GM12874 (cell line): ENCODE measurements around the gene ADSS1.
A peak's percentile ranks its signal among the peaks of the same experiment; 100 is the strongest.

Experiments used
- CTCF ChIP-seq: IDR thresholded peaks from 2 replicates; pipeline ENCODE4 v1.5.1; 2011; ENCODE audit warnings: low read depth, mild to moderate bottlenecking, control low read depth, low read length, moderate library complexity; ENCODE audit not compliant: insufficient read depth

The ADSS1 gene

GRCh38 chr14:104758981-104759969 is 35.2 kb downstream of the ADSS1 start:
- no peak for TF ChIP-seq CTCF

GRCh38 chr14:104765517-104765916 is 41.5 kb downstream of the ADSS1 start:
- TF ChIP-seq CTCF: no peak

DNA sequence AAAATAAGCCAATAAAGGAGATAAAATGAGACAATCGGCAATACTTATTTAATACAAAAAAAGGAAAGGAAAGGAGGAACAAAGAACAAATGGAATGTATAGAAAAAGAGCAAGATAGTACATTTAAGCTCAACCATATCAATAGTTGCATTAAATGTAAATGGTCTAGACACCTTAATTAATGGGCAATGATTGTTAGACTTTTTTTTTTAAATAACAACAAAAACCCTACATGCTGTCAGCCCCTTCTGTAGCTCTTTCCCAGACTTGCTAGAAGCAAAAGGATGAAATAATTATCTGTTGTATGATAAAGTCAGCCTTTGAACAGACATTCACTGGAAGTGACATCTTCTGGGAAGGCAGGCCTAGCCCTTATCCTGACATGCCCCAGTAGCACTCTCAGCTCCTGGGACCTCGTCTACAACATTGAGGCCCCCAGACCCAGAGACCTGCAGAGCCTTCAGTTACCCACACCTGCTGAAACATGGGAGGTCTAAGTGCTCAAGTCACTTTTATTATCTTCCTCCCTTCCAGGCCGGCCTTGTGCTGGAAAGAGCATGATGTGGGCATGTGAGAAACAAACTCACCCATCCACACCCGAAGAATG is 42.3 kb downstream of the ADSS1 start:
- TF ChIP-seq CTCF: no peak

DNA sequence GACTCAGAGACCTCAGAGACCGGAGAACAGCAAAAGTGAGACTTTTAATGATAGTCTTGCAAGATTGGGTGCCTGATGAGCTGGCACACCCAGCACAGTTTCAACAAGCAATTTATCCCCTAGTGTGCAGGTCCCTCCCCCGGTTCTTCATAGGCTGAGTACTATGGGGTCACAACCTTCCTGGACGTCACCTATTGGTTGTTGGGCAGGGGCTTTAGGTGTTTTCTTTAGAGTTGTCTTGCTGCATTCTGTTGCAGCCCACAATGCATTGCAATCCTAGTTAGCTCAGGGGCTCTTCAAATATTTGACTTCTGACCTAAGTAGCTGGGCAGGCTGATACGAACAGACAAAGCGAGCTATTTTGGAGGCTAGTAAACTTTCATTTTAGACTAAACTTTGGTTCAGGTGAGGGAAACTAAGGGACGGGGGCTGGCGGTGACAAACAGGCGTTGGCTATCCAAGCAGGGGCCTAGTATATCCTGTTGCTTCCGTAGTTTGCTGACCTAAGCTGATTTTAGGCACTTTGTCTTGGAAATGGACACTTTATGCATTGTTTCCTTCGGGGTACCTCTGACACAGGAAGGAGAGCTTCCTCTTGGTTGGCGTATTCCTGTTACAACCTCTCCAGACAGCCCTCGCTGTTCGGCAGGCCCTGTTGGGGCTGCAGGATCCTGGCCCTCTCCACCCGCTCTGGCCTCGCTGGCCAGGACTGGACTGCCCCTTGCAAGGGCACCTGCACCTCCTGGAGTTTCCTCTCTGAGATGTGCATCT is 43.0 kb downstream of the ADSS1 start:
- no peak for TF ChIP-seq CTCF

DNA sequence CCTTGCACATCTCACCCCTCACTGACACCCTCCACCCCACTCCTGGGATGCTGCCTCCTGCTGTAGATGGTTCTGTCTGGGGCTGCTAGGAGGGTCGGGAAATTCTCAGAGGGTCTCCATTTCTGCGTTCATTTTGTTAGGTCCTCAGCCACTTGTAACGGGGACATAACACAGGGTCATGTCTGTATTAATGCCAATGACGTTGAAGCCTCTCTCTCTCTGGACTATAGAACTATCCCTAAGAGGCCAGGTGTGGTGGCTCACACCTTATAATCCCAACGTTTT is 43.5 kb downstream of the ADSS1 start:
- TF ChIP-seq CTCF: no peak

DNA sequence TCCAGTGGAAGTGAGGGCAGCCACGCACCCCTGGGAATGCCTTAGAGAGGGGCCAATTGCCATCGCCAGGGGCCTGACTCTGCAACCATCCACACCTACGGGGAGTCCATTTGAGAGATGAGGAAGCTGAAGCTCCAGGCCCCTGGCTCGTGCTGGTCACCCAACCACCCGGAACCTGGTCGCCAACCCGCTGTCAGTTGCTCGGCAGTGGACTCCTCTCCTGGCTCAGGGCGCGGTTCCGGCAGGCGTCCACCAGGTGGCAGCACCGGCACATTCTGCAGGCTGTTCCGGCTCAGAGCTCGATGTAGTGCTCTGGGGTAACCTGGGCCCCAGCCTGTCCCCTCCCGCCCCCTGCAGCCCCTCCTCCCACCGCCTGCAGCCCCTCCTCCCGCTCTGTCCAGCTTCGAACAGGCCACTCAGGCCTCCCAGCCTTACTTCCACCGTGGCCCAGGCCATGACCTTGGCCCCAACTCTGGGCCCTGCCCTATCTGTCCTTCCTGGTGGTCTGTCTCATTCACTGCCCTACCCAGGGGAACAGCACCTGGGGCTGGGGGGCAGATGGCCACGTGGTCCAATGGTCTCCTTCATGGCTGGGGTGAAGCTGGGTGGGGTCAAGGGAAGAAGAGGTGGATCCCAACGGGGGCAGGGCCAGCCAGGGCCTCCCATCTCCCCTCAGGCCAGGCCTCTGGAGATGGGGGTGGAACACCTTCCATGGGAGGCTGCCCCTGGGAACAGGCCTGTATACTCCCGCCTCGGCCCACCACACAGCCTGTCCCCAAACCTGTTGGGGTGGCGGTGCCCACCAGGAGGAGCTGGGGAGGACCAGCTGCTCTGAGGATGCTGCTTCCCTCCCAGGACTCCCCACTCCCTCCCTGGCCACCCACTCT is 44.7 kb downstream of the ADSS1 start:
- TF ChIP-seq CTCF: peak; percentile 95
